ENCODE measurements around the gene TWIST1.

The TWIST1 gene

DNA sequence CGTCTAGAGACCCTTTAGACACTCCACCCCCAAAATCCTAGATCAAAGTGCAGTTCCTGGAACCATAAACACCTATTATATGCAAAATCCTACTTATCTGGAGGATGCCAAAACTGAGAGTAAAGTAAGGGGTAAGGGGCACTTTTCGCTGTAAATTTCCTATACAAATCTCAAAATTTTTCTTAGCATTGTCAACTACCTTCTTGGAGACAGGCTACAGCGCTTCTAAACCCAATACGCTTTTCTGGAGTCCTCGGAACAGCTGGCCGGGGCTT, 10.4 kb downstream of the TWIST1 start:
- H3K9ac ChIP-seq (ENCODE audit: low read depth, low read length), result no peak overlapping the region
- TF ChIP-seq, protein P1, sequence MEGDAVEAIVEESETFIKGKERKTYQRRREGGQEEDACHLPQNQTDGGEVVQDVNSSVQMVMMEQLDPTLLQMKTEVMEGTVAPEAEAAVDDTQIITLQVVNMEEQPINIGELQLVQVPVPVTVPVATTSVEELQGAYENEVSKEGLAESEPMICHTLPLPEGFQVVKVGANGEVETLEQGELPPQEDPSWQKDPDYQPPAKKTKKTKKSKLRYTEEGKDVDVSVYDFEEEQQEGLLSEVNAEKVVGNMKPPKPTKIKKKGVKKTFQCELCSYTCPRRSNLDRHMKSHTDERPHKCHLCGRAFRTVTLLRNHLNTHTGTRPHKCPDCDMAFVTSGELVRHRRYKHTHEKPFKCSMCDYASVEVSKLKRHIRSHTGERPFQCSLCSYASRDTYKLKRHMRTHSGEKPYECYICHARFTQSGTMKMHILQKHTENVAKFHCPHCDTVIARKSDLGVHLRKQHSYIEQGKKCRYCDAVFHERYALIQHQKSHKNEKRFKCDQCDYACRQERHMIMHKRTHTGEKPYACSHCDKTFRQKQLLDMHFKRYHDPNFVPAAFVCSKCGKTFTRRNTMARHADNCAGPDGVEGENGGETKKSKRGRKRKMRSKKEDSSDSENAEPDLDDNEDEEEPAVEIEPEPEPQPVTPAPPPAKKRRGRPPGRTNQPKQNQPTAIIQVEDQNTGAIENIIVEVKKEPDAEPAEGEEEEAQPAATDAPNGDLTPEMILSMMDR (IDR thresholded peaks at IDR 0.05; ENCODE audit: borderline replicate concordance, extremely low read depth, low read length, poor library complexity, severe bottlenecking), result no peak
- no peak for TF ChIP-seq EZH2 (IDR thresholded peaks at IDR 0.05; ENCODE audit: borderline replicate concordance, low read depth, low read length, severe bottlenecking)
- no peaks in the 10 kb centered on the region for H3K36me3 ChIP-seq (ENCODE audit: insufficient read depth, low read length)
- H3K27ac ChIP-seq (ENCODE audit: low read length), result no peak overlapping the region
- H3K79me2 ChIP-seq (ENCODE audit: insufficient read depth, low read length), result no peaks in the 10 kb centered on the region
- no peaks in the 10 kb centered on the region for H3K27me3 ChIP-seq (ENCODE audit: insufficient read depth, low read length, poor library complexity)
- H2AFZ ChIP-seq (ENCODE audit: low read depth, low read length), result no peak overlapping the region
- H3K4me2 ChIP-seq (ENCODE audit: insufficient read depth, low read length), result no peak overlapping the region
- H3K4me1 ChIP-seq (ENCODE audit: insufficient read depth, low read length), result no peaks in the 10 kb centered on the region
- DNase-seq (no peak), ATAC-seq (ENCODE audit: insufficient read depth, low read depth) (no peak)
- no peak overlapping the region for H3K4me3 ChIP-seq (ENCODE audit: low read depth in 1 of 2, low read length in 2 of 2)
- peaks cover 4% of the 10 kb centered on the region for H3K9me3 ChIP-seq (ENCODE audit: insufficient read depth, low read length, severe bottlenecking)
- no peaks in the 10 kb centered on the region for H4K20me1 ChIP-seq (ENCODE audit: insufficient read depth, low read length)

DNA sequence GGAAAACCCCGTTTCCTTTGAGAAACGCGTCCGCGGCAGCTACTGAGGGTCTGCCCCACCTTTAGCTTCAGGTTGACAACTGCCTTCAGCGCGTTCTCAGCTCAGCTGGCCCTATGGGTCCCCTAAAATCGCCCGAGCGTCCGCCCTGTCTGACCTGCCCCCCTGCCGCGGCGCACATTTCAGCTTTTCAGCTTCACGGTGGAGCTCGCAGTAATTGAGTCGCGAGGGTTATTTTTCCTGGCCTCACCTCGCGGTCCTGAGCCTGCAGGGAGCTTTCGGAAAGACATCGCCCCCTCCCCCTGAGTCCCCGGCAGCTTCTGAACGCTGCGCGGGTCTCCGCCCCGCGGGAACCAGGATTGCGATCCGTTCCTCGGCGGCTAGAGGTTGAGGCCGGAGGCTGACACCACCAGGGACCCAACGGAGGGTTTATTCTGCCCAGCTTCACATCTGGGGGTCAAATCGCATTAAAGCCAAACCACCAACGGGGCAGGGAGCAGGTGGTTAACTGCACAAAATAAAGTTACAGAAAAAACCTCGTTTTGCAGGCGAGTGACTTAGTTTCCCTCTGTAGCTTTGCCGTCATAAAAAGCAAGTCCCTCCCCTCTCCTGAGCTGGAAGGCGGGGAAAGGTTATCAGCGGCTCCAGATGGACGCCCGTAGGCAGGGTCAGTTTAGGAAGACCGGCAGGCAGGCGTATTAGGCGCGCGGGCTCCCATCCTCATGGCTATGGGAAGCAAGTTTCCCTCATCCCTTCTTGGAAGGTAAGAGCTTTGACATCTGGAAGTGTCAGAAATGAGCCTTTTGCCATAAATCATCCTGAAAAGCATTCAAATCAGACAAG, 11.0 kb downstream of the TWIST1 start:
- Histone ChIP-seq H2AFZ (ENCODE audit: low read depth, low read length) (no peak overlapping the region), H3K9me3 (ENCODE audit: insufficient read depth, low read length, severe bottlenecking) (peaks cover 4% of the 10 kb centered on the region), H3K36me3 (ENCODE audit: insufficient read depth, low read length) (no peaks in the 10 kb centered on the region), H3K4me3 (ENCODE audit: low read depth in 1 of 2, low read length in 2 of 2) (no peak overlapping the region), H3K27ac (ENCODE audit: low read length) (no peak overlapping the region), H4K20me1 (ENCODE audit: insufficient read depth, low read length) (no peaks in the 10 kb centered on the region), H3K79me2 (ENCODE audit: insufficient read depth, low read length) (no peaks in the 10 kb centered on the region), H3K4me2 (ENCODE audit: insufficient read depth, low read length) (no peak overlapping the region), H3K4me1 (ENCODE audit: insufficient read depth, low read length) (no peaks in the 10 kb centered on the region), H3K9ac (ENCODE audit: low read depth, low read length) (no peak overlapping the region), H3K27me3 (ENCODE audit: insufficient read depth, low read length, poor library complexity) (no peaks in the 10 kb centered on the region)
- DNase-seq (no peak), ATAC-seq (ENCODE audit: insufficient read depth, low read depth) (no peak)
- TF ChIP-seq, protein P1 (IDR thresholded peaks at IDR 0.05; ENCODE audit: borderline replicate concordance, extremely low read depth, low read length, poor library complexity, severe bottlenecking), result no peak
- TF ChIP-seq EZH2 (IDR thresholded peaks at IDR 0.05; ENCODE audit: borderline replicate concordance, low read depth, low read length, severe bottlenecking), result no peak

DNA sequence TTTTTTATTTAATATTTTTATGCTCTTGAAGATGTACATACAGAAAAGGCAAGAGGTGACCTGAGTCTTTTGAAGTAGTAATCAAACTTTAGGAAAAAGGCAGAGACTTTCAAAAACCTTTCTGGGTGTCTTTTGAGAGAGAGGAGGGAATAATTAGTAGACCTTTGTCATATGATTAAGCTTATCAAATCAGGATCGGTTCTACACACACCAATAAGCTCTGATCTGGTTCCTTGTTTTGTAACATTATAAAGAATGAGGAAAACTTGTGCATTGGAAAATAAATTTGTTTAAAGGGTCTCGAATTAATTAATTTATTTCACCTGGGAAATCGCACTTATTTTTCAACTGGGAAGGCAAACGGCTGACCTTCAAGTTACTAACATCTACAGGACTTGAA, 11.9 kb downstream of the TWIST1 start:
- no peak for ATAC-seq (ENCODE audit: insufficient read depth, low read depth)
- no peak overlapping the region for H3K4me2 ChIP-seq (ENCODE audit: insufficient read depth, low read length)
- no peak overlapping the region for H3K27ac ChIP-seq (ENCODE audit: low read length)
- H3K79me2 ChIP-seq (ENCODE audit: insufficient read depth, low read length), result no peaks in the 10 kb centered on the region
- TF ChIP-seq, protein P1 (IDR thresholded peaks at IDR 0.05; ENCODE audit: borderline replicate concordance, extremely low read depth, low read length, poor library complexity, severe bottlenecking), result no peak
- TF ChIP-seq EZH2 (IDR thresholded peaks at IDR 0.05; ENCODE audit: borderline replicate concordance, low read depth, low read length, severe bottlenecking), result no peak
- H3K9me3 ChIP-seq (ENCODE audit: insufficient read depth, low read length, severe bottlenecking), result peaks cover 4% of the 10 kb centered on the region
- no peak overlapping the region for H3K9ac ChIP-seq (ENCODE audit: low read depth, low read length)
- no peak overlapping the region for H3K4me3 ChIP-seq (ENCODE audit: low read depth in 1 of 2, low read length in 2 of 2)
- no peaks in the 10 kb centered on the region for H3K36me3 ChIP-seq (ENCODE audit: insufficient read depth, low read length)
- no peaks in the 10 kb centered on the region for H4K20me1 ChIP-seq (ENCODE audit: insufficient read depth, low read length)
- no peaks in the 10 kb centered on the region for H3K4me1 ChIP-seq (ENCODE audit: insufficient read depth, low read length)
- no peaks in the 10 kb centered on the region for H3K27me3 ChIP-seq (ENCODE audit: insufficient read depth, low read length, poor library complexity)
- DNase-seq, result no peak
- H2AFZ ChIP-seq (ENCODE audit: low read depth, low read length), result no peak overlapping the region
